GM20000 (cell line): ENCODE data around the gene KRTDAP.

Source experiments
- DNase-seq: peaks from one replicate; pipeline ENCODE4 v3.0.0; 2012; ENCODE audit warnings: low spot score
- TF ChIP-seq, protein P1 (sequence below): IDR thresholded peaks from 2 replicates; pipeline ENCODE4 v1.5.1; 2012; ENCODE audit warnings: mild to moderate bottlenecking, control low read depth; ENCODE audit errors: extremely low read depth, missing control alignments

The KRTDAP gene

GRCh38 chr19:35502751-35503150 lies 12.5 kb upstream of the KRTDAP start:
- TF ChIP-seq, protein P1, sequence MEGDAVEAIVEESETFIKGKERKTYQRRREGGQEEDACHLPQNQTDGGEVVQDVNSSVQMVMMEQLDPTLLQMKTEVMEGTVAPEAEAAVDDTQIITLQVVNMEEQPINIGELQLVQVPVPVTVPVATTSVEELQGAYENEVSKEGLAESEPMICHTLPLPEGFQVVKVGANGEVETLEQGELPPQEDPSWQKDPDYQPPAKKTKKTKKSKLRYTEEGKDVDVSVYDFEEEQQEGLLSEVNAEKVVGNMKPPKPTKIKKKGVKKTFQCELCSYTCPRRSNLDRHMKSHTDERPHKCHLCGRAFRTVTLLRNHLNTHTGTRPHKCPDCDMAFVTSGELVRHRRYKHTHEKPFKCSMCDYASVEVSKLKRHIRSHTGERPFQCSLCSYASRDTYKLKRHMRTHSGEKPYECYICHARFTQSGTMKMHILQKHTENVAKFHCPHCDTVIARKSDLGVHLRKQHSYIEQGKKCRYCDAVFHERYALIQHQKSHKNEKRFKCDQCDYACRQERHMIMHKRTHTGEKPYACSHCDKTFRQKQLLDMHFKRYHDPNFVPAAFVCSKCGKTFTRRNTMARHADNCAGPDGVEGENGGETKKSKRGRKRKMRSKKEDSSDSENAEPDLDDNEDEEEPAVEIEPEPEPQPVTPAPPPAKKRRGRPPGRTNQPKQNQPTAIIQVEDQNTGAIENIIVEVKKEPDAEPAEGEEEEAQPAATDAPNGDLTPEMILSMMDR: no peak
- no peak for DNase-seq

- TF ChIP-seq, protein P1: no peak
- no peak for DNase-seq
Observed at GRCh38 chr19:35501684-35502083, 11.4 kb upstream of the KRTDAP start.

- TF ChIP-seq, protein P1: no peak
- DNase-seq: no peak
Observed at GRCh38 chr19:35500611-35501010, 10.3 kb upstream of the KRTDAP start.

DNA sequence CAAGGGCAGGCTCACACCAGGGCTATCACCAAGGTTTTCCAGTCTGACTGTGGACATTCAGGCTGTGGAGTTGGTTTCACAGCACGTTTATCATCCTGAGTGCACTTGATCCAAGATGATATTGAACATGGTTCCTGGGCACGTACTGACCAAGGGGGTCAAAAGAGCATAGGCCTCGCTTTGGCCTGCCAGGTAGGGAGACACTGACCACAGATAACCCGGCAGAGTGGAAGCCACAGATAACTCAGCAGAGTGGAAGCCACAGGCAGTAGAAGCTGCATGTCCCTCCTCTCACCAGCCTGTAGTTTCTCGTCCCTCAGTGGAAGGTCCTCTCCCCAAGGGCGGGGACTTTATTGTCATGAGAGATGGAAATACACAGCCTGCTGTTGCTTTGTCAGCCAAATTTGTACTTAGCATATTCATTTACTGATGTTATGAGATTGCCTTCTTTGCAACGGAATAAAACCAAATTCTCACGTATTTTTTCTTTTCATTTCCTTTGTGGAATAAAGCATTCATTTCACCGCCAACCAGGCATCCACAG lies 8.8 kb upstream of the KRTDAP start:
- TF ChIP-seq, protein P1: no peak
- DNase-seq: no peak

DNA sequence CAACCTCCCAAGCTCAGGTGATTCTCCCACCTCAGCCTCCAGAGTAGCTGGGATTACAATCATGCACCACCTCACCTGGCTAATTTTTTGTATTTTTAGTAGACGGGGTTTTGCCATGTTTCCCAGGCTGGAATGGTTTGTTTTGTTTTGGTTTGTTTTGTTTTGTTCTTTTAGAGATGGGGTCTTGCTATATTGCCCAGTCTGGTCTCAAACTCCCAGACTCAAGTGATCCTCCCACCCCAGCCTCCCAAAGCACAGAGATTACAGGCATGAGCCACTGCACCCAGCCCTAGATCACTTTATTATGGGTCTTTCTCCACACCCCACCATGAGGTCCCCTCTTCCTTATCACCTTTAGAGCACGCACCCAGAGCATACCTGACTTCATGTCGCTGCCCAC lies 8.0 kb upstream of the KRTDAP start:
- TF ChIP-seq, protein P1: no peak

GRCh38 chr19:35497406-35497805 lies 7.1 kb upstream of the KRTDAP start:
- TF ChIP-seq, protein P1: no peak
- DNase-seq: no peak

More for the DNA sequence above, 8.0 kb upstream of the KRTDAP start:
- no peak for DNase-seq

- TF ChIP-seq, protein P1: peak; percentile 93
- DNase-seq: peak; percentile 85
Observed at GRCh38 chr19:35495107-35496064, 5.1 kb upstream of the KRTDAP start.
